ENCODE measurements around the gene LAMA2.

LAMA2 gene

DNA sequence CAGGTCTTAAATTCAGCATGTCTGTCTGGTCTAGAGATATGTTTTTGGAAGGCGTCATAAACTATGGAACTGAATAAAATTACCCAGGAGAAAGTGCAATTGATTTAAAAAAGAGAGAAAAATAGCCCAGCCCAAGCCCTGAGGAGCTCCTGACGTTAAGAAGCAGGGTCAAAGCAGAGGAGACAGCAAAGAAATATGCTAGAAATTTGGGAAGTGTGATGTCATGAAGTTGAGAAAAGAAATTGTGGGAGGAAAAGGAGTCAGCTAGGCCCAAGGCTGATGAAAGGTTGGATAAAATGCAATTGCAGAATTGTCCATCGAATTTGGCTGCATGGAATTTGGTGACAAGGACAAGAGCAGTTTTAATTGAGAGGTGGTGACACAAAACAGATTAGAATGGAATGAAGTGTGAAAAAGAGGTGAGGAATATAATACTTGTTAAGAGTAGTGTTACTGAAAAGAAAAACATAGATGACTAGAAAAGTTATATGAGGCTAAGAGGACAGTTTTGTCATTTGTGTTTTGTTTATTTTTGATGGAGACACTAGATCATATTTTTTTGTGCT, 381.6 kb downstream of the LAMA2 start:
- no peak for DNase-seq (ENCODE audit: low read depth, low spot score)

DNA sequence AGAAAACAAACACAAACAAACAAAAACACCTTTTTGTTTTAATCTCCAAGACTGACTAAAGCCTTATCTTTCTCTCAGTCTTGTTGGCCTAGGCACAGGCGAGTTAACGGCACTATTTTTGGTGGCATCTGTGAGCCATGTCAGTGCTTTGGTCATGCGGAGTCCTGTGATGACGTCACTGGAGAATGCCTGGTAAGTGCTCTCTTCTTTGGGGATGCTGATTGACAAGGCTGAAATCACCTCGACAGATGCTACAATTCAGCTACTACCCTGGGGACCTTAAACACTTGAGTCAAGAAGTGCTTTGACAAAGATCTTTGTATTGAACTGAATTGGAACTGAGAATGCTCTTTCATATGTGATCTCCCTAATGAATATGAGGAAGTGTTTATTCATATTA, 384.1 kb downstream of the LAMA2 start:
- no peak for DNase-seq (ENCODE audit: low read depth, low spot score)

DNA sequence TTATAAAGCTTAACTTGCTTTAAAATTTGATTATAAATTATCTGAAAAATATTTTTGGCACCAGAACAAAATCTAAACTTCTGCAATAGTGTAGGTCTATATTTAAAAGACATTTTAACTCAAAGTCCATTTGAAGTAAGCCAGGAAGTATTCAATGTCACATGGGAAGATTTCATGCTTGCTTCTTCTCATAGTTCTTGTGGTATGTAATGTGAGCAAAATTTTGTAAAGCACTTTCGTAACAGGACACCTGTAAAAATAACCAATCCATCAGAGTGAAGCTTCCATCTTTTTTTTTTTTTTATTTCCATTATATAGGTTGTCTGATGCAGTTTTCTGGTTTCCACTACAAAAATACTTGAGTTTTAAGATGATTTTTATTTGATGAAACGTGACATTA, 386.1 kb downstream of the LAMA2 start:
- no peak for DNase-seq (ENCODE audit: low read depth, low spot score)

DNA sequence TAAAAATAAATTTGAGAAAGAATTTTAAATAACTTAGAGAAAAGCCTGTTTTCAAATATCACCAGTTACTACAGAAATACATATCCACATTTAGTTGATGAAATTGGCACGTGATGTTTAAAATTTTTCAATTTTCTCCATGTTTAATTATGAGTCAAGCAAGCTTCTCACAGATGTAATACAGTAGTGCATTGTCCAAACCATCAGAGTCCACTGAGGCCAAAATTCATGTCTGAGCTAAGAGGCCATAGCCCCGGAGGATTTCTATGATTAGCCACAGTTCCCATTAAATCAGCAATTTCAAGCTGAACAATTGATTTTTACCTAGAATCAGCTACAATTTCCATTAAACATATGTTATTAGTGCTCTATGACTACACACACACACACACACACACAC, 387.0 kb downstream of the LAMA2 start:
- DNase-seq (ENCODE audit: low read depth, low spot score), result no peak

DNA sequence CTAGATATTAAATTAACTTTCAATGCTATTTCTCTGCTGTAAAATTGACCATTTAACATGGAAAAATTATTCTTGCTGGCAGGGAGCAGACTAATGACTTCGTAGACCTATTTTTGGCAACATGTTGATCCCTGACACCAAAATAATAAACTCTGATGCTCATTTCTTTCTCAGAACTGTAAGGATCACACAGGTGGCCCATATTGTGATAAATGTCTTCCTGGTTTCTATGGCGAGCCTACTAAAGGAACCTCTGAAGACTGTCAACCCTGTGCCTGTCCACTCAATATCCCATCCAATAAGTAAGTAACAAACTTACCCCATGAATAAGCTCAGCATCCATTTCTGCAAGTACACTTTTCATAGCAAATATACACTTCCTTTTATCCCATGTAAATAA, 387.5 kb downstream of the LAMA2 start:
- DNase-seq (ENCODE audit: low read depth, low spot score), result no peak

DNA sequence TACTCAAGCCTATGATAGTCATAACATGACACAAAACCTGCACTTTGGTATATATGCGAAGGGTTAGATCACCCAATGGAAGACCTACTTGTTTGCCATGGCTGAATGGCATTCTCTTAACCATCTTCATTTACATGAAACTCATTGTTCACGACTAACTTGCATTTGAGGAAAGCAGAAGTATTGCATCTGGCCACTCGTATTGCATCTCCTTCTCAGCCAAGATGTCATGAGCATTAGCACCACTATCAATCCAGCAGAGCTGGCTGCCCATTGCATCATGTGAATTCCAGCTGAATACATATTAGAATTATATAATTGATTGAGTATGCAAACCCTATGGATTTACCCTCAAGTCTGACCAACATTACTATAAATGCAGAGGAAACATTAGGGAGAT, 390.2 kb downstream of the LAMA2 start:
- no peak for DNase-seq (ENCODE audit: low read depth, low spot score)

DNA sequence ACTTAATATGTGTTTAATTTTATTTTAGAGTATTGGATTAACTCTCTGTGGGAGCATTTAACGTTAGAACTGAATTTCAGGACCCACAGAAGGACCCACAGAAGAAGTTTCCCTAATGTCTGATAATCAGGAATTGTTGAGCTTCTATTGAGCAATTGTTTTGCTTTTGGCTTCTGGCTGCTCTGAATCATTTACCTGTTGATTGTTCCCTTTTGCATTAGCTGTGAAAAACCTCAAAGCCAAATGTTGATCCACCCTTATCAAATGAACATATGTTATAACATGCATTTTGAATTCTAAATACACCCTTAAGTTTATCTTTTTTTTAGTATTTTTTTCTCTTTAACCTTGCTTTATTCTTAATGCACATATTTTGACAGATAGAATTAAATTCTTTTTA, 393.5 kb downstream of the LAMA2 start:
- DNase-seq (ENCODE audit: low read depth, low spot score), result no peak

DNA sequence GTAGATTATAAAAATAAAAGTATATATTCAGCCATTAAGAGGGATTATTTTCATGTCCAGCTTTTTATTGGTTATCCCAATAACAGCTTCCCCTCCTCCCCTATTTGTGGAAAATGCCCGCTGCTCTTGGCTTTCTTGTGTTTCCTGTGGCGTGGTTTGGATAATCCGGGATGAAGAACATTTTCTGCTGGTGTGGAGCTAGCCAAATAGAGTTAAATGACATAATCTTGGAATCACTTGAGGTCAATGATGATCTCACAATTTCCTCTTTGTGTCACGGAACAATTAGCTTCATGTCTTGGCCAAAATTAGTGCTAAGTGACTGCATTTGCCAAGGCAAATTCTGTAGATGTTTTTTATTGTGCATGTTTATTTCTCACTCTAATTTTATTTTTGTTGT, 394.0 kb downstream of the LAMA2 start:
- no peak for DNase-seq (ENCODE audit: low read depth, low spot score)

DNA sequence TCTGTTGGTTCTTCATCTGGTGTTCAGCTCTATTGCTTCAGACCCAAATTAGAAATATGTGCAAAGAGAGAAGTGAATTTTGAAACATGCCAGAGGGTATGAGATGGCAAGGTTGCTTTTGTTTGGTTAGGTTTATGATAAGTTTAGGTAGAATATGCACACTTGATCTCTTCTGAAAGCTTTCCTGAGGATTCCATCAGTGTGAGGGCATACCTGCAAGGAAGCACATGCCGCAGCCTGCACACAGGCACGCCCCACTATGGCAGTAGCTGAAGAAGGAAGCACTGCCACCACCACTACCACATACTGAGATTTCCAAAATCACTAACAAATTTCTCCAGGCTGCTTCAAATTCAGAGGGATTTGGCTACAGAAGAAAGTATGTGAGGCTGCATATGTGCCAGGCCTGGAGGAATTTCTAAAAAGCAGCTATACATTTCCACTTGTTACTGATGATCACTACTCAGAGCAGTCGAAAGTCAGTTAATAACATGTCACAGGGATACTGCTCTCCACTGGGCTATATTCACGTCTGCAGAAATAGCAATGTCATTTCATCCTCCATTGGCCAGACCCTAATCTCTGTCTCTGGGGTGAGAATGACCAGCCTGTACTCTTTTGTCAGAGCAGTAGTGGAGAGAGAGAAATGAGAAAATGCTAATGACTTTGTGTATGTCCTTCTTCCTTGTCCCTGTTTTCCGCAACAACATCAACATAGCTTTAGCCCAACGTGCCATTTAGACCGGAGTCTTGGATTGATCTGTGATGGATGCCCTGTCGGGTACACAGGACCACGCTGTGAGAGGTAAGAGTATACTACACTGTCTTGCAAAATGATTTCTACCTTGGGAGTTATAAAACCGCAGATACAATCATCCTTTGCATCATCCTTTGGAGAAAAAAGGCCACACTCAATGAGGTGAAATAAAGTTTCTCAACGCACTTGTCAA, 396.7 kb downstream of the LAMA2 start:
- no peak for DNase-seq (ENCODE audit: low read depth, low spot score)

DNA sequence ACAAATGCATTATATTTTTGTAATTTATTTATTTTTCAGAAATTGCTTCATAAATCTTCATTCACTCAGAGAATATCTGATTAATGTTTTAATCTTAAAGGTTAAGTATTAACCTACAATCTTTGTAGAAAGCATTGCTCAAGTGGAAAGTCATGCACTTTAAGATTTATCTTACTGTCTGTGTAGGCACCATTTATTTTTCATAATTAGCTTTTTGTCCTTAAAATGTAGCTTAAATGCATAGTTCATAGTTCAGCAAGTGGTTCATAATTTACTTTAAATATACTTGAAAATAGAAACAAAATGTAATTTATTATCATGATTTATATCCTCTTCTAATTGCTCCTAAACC, 397.3 kb downstream of the LAMA2 start:
- no peak for DNase-seq (ENCODE audit: low read depth, low spot score)

DNA sequence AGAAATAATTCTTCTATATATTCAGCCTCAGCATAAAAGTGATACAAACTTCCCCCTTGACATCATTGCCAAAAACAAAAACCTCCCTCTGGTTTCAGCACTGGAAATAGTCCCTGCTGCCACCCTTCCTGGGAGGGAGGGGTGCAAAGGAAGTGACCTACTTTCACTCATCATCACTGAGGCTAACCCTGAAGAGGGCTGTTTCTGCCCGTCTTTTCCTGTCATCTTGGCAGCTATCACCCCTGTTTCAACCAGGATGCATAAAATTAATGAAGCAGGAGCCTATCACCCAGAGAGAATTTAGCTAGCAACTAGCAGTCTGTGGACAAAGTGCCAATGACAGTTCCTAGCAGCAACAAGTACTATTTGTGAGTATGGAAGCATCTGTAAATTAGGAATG, 397.8 kb downstream of the LAMA2 start:
- no peak for DNase-seq (ENCODE audit: low read depth, low spot score)

DNA sequence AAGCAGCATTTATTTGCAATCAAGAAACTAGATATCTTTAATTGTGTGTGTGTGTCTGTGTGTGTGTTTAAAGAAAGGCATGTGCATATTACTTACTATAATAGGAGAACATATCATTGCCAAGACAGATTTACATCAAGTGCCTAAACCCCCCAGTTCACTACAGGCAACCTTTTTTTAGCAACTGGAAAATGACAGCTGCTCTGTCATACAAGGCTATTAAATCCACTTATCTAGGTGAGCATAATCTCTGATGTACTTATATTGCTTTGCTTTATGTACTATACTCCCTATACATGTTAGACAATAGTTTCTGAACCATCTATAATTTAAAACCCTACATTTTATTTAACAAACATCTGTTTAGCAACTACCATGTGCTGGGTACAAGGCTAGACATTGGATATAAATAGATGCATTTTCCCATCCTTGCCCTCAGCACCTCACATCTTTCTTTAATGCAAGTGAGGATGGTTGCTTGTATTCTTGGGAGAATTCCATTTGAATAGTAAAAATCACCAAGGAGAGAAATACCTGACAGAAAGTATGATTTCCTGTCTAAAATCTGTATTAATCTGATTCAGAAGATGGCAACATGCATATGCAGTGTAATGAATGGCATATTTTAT, 398.3 kb downstream of the LAMA2 start:
- no peak for DNase-seq (ENCODE audit: low read depth, low spot score)

DNA sequence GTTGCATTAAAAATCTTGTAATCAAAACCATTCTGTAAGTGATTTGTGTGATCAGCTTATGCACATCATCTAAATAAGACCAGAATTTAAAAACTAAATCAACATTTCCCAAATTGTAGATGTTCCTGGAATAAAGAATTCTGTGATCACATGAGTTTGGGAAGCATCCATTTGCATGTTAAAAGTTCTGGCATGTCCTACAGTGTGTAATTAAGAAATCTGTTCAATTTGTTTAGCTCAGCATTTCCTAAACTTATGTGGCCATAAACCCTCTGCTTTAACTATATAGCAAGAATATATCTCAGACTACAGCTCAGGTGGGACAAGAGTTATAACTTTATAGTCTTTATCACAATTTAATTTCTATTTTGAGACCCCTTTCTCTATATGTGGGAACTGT, 399.1 kb downstream of the LAMA2 start:
- DNase-seq (ENCODE audit: low read depth, low spot score), result no peak

DNA sequence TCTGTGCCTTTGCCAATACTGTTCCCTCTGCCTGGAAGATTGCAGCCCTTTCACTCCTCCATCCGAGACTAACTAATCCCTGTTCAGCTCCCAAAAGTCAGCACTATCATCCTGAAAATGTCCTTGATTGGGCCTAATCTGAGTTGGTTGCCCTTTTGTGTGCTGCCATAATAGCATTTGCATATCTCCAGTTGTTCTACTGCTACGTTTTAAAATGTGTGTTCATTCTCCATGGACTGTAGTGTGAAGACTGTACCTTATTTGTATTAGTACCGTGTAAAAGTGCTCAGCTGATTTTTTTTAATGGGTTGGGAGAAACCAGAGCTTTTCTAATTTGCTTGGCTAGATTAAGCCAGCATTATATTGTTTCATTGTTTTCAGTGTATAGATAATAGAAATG, 401.3 kb downstream of the LAMA2 start:
- DNase-seq (ENCODE audit: low read depth, low spot score), result no peak

DNA sequence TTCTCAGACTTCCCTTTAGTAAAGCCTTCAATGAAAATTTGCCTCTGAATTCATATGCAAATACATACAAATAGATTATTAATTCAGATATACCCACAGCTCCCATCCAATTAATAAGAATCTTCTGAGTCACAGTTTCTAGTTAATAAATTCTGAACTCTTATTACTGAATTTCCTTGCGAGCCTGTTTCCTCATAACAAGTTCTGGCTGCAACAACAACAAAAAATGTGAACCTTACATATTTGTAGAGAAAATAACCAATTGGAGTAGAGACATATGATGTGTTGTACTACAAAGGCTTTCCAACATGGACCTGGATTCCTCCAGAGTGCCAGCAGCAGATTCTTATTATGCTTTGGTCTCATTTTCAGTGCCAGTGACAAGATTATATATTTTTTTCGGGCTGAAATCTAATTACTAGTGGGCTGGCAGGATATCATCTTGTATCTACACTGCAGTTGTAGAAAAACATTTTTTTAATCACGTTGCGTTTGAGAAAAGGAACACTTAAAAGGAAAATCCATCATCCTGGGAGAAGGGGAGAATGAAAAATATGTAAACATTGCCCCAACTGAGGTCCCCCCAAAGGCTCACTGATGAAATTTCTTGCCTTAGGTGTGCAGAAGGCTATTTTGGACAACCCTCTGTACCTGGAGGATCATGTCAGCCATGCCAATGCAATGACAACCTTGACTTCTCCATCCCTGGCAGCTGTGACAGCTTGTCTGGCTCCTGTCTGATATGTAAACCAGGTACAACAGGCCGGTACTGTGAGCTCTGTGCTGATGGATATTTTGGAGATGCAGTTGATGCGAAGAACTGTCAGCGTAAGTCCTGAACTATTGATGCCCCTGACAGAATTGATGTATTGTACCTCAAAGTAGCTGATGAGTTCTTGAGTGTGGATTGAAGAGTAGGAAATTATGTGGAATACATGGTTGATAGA, 404.6 kb downstream of the LAMA2 start:
- no peak for DNase-seq (ENCODE audit: low read depth, low spot score)

DNA sequence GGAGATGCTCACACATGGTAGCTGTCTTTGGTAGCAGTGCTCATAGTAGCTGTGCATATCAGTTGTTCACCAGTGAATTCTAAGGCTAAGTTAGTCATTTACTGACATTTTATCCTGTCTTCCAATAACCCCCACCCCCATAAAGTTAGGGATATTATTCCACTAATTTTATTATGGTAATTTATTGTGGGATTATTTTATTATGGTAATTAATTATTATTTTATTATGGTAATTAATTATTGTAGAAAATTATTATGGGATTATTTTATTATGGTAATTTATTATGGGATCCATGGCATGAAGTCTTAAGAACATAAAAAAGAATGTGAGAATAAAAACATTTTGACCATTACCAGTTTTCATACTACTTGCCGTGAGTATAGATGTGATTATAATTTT, 406.5 kb downstream of the LAMA2 start:
- DNase-seq (ENCODE audit: low read depth, low spot score), result no peak

DNA sequence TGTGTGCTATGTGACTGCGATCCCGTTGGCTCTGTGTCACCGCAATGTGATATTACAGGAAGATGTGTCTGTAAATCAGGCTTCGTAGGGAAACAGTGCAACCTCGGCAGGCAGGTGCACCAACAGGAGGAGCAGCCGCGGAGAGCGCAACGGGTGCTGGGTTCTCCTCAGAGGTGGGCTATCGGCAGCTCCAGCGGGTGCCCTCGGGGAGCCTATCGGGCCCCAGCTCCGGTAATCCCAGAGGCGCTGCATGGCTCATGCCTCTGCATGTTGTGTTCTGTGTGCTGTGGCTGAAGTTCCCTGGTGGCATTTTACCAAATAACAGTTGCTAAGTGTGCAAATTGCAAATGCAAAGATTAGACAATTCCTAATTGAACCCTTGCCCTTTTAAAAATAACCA, 409.9 kb downstream of the LAMA2 start:
- no peak for DNase-seq (ENCODE audit: low read depth, low spot score)

DNA sequence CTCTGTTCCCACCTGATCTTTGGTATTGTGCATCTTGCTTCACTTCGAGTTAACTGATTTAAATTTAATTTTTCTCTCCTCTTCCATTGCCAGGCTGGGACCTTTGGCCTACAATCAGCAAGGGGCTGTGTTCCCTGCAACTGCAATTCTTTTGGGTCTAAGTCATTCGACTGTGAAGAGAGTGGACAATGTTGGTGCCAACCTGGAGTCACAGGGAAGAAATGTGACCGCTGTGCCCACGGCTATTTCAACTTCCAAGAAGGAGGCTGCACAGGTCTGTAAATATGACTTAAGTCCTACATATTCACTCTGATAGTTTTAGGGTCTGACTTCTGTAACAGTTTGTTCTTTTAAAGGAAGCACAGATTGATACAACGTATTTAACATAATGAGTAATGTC, 414.7 kb downstream of the LAMA2 start:
- DNase-seq (ENCODE audit: low read depth, low spot score), result no peak

DNA sequence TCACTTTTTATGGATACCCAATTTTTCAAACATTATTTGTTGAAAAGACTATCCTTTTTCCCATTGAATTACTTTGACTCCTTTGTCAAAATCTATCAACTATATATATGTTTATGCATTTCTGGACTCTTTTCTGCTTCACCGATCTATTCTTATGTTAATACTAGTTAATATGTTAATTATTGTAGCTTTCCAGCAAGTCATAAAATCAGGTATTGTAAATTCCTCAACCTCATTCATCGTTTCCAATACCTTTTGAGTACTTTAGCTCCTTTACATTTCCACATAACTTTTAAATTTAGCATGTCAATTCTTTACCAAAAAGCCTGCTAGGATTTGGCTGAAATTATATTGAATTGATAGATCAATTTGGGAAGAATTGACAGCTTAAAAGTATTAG, 419.7 kb downstream of the LAMA2 start:
- no peak for DNase-seq (ENCODE audit: low read depth, low spot score)

DNA sequence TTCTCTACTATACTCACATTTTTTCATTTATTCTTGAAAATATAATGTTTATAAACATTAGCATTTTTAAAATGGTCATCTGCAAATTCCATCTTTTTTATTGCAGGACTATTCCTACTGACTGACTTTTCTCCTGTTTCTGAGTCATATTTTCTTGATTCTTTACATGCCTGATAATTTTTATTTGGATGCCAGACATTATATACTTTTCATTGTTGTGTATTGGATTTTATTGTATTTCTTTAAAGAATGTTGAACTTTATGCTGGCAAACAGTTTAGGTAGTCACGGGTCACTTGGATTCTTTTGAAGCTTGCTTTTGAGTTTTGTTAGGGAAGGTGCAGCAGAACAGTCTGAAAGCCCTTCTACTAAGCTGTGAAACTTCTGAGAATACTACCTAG, 423.9 kb downstream of the LAMA2 start:
- no peak for DNase-seq (ENCODE audit: low read depth, low spot score)

DNA sequence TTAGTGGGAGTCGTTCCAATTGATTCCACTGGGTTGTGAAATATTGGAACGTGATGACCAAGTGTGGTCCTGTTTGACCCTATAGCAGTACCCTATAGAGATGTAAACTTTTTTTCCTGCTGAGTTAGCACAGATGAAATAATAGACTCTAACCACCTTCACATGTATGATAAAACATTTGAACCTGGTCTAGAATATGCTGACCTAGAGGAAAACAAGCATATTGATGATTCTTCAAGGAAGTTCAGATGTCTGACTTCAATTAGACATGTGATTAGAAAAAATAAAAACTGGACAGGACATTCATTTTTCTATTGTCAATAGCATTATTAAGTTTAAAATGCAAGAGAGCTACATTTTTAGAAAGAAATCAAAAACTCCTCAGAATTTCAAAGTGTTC, 424.9 kb downstream of the LAMA2 start:
- no peak for DNase-seq (ENCODE audit: low read depth, low spot score)

DNA sequence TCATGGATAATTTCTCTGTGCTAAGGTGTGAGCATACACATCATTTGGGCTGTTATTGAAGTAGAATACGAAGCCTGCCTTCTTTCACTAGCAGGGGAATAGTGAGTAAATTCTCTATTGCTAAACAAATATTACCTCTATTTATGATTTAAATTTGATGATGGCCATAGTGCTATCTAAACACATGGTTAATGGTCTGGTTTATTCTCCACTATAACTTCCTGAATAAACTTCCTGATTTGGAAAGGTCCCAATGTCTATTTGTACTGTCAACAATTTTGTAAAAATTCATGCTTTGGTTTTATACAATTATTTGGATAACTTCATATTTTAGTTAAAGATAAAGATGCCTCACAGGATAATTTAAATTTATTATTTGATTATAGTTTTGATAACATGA, 426.2 kb downstream of the LAMA2 start:
- DNase-seq (ENCODE audit: low read depth, low spot score), result no peak
